SU-DHL-6 (cell line): ENCODE measurements around the gene PPARD.

Experiments
- H2AFZ ChIP-seq: fragments of 200-600 bp; sonication (generic); 2 replicates; pipeline ENCODE4 v1.6.1; 2014; ENCODE audit warnings: low read depth, mild to moderate bottlenecking, moderate library complexity, mixed read lengths, antibody characterized with exemption, low read length; ENCODE audit not compliant: severe bottlenecking
- H3F3A ChIP-seq: fragments of 200-600 bp; shearing (Covaris generic); 2 replicates; pipeline ENCODE4 v1.6.0; 2016; ENCODE audit warnings: antibody characterized with exemption, mild to moderate bottlenecking; ENCODE audit not compliant: insufficient read depth
- H3K27ac ChIP-seq: fragments of 200-600 bp; sonication (generic); 2 replicates; pipeline ENCODE4 v1.5.1; 2016; ENCODE audit warnings: low read depth, mild to moderate bottlenecking, low read length, moderate library complexity, mixed read lengths
- H3K27me3 ChIP-seq: fragments of 200-600 bp; sonication (generic), shearing (Covaris generic); 2 replicates; pipeline ENCODE4 v1.6.0; 2014; ENCODE audit warnings: mild to moderate bottlenecking, low read length
- H3K36me3 ChIP-seq: fragments of 200-600 bp; sonication (generic); 2 replicates; pipeline ENCODE4 v1.6.1; 2014; ENCODE audit warnings: mild to moderate bottlenecking, low read length, mixed read lengths
- H3K4me2 ChIP-seq: fragments of 300-600, 200-600 bp; shearing (Covaris generic), sonication (generic); 2 replicates; pipeline ENCODE4 v1.6.0; 2014; ENCODE audit warnings: low read length, low read depth, mild to moderate bottlenecking; ENCODE audit not compliant: poor library complexity, severe bottlenecking
- H3K4me3 ChIP-seq: fragments of 200-600 bp; sonication (generic); 2 replicates; pipeline ENCODE4 v1.5.1; 2014; ENCODE audit warnings: antibody characterized with exemption, low read length, mild to moderate bottlenecking, mixed read lengths; ENCODE audit not compliant: insufficient read depth, poor library complexity, severe bottlenecking
- H3K79me2 ChIP-seq: fragments of 200-600 bp; sonication (generic); 2 replicates; pipeline ENCODE4 v1.6.1; 2014; ENCODE audit warnings: mild to moderate bottlenecking, low read length, moderate library complexity; ENCODE audit not compliant: insufficient read depth
- H3K9ac ChIP-seq: fragments of 200-600 bp; sonication (generic); 2 replicates; pipeline ENCODE4 v1.7.0; 2014; ENCODE audit warnings: mild to moderate bottlenecking, low read length
- H3K9me2 ChIP-seq: fragments of 200-600 bp; sonication (generic); replicated peaks from 2 replicates; pipeline ENCODE4 v1.6.1; 2014; ENCODE audit warnings: low read length; ENCODE audit not compliant: insufficient read depth
- H3K9me3 ChIP-seq: fragments of 200-600 bp; sonication (generic); 2 replicates; pipeline ENCODE4 v1.6.1; 2014; ENCODE audit warnings: low read length, mixed read lengths; ENCODE audit not compliant: insufficient read depth
- H4K20me1 ChIP-seq: fragments of 200-600 bp; sonication (generic); 2 replicates; pipeline ENCODE4 v1.6.1; 2014; ENCODE audit warnings: low read depth, mild to moderate bottlenecking, antibody characterized with exemption, low read length, moderate library complexity, mixed read lengths
- EZH2phosphoT487 ChIP-seq: fragments of 200-600 bp; sonication (generic), shearing (Covaris generic); conservative IDR thresholded peaks from 2 replicates; pipeline ENCODE4 v1.6.1; 2018; ENCODE audit warnings: mild to moderate bottlenecking, antibody characterized with exemption, low read length, moderate library complexity, mixed read lengths
- TF ChIP-seq, protein P1 (sequence below): fragments of 200-600 bp; sonication (generic); IDR thresholded peaks from one replicate; pipeline ENCODE4 v1.5.1; 2017; ENCODE audit warnings: antibody characterized with exemption, mild to moderate bottlenecking, low read length, moderate library complexity; ENCODE audit not compliant: insufficient read depth, poor library complexity, severe bottlenecking

The PPARD gene

DNA sequence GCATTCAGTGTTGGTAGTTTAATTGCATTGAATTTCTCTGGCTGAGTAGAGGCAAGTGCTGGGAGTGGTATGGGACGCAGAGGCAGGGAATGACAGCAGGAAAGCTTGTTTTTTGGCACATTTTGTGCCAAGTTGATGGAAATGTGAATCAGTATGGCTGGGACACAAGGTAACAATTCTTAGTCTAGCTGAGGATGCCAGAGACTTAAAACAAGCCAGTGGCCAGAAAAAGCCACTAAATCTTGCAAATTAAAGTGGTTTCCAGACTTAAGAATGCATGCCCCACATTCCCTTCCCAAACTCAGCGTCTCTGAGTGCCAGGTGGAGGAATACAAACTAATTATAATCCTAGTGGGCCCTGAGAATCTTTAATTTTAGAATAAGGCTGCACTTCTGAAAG is 35.9 kb downstream of the PPARD start:
- Histone ChIP-seq H4K20me1 (no peaks in the 10 kb centered on the region), H3F3A (no peaks in the 10 kb centered on the region), H3K9me3 (peaks cover 7% of the 10 kb centered on the region; the same call in 1 of the 2 replicates), H3K4me2 (no peak overlapping the region), H3K27ac (no peak overlapping the region), H3K9ac (no peak overlapping the region), H3K27me3 (no peaks in the 10 kb centered on the region), H3K36me3 (no peaks in the 10 kb centered on the region), H3K9me2 (no peaks in the 10 kb centered on the region), H2AFZ (no peak overlapping the region), H3K79me2 (no peaks in the 10 kb centered on the region), H3K4me3 (no peak overlapping the region)
- TF ChIP-seq, protein P1, sequence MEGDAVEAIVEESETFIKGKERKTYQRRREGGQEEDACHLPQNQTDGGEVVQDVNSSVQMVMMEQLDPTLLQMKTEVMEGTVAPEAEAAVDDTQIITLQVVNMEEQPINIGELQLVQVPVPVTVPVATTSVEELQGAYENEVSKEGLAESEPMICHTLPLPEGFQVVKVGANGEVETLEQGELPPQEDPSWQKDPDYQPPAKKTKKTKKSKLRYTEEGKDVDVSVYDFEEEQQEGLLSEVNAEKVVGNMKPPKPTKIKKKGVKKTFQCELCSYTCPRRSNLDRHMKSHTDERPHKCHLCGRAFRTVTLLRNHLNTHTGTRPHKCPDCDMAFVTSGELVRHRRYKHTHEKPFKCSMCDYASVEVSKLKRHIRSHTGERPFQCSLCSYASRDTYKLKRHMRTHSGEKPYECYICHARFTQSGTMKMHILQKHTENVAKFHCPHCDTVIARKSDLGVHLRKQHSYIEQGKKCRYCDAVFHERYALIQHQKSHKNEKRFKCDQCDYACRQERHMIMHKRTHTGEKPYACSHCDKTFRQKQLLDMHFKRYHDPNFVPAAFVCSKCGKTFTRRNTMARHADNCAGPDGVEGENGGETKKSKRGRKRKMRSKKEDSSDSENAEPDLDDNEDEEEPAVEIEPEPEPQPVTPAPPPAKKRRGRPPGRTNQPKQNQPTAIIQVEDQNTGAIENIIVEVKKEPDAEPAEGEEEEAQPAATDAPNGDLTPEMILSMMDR: no peak
- TF ChIP-seq EZH2phosphoT487: no peak

- Histone ChIP-seq H3K79me2 (no peaks in the 10 kb centered on the region), H3K4me2 (no peak overlapping the region), H3F3A (no peaks in the 10 kb centered on the region), H3K27me3 (no peaks in the 10 kb centered on the region), H3K4me3 (no peak overlapping the region), H3K9ac (no peak overlapping the region), H3K9me2 (no peaks in the 10 kb centered on the region), H4K20me1 (no peaks in the 10 kb centered on the region), H3K27ac (no peak overlapping the region), H3K36me3 (no peaks in the 10 kb centered on the region), H3K9me3 (peaks cover 7% of the 10 kb centered on the region; the same call in 1 of the 2 replicates), H2AFZ (no peak overlapping the region)
- TF ChIP-seq, protein P1: no peak
- no peak for TF ChIP-seq EZH2phosphoT487
These were observed 38.8 kb downstream of the PPARD start for GRCh38 chr6:35381132-35381531.

- Histone ChIP-seq H3K27me3 (no peaks in the 10 kb centered on the region), H4K20me1 (no peaks in the 10 kb centered on the region), H3K4me2 (no peak overlapping the region), H3K36me3 (no peaks in the 10 kb centered on the region), H3K79me2 (no peaks in the 10 kb centered on the region), H3F3A (no peaks in the 10 kb centered on the region), H3K9me3 (peaks cover 7% of the 10 kb centered on the region; the same call in 1 of the 2 replicates), H3K9ac (no peak overlapping the region), H3K4me3 (no peak overlapping the region), H2AFZ (no peak overlapping the region), H3K9me2 (no peaks in the 10 kb centered on the region), H3K27ac (no peak overlapping the region)
- TF ChIP-seq EZH2phosphoT487: no peak
- TF ChIP-seq, protein P1: no peak
These were observed 39.7 kb downstream of the PPARD start for GRCh38 chr6:35382015-35382414.
